Measurements from ENCODE around the gene HDAC1. TPM values are rescaled to one million over a fixed set of nuclear protein-coding genes. Genes with fewer than 3 reads are reported as not detected.

The HDAC1 gene
- total RNA-seq, 4 donors from 2014 or later: 78.2 to 96.8 (median 85.0) TPM

DNA sequence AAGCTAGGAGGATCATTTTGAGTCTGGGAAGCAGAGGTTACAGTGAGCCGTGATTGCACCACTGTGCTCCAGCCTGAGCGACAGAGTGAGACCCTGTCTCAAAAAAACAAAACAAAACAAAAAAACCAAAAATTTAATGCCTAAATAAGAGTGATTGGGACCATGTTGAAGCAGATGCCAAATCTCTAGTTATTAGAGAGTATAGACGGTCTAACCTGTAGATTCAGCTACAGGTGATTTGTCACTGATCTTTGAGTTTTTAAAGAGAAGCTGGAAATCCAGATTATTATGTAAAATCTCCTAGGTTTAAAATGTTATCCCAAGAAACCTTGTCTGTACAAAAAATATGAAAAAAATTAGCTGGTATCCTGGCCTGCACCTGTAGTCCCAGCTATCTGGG is 11.5 kb downstream of the HDAC1 start:
- H3K27ac ChIP-seq: no peak overlapping the region
- WGBS, 2 donors: 96 to 99% methylated on average over 3 of the region's 3 CpGs
- TF ChIP-seq, protein P1, sequence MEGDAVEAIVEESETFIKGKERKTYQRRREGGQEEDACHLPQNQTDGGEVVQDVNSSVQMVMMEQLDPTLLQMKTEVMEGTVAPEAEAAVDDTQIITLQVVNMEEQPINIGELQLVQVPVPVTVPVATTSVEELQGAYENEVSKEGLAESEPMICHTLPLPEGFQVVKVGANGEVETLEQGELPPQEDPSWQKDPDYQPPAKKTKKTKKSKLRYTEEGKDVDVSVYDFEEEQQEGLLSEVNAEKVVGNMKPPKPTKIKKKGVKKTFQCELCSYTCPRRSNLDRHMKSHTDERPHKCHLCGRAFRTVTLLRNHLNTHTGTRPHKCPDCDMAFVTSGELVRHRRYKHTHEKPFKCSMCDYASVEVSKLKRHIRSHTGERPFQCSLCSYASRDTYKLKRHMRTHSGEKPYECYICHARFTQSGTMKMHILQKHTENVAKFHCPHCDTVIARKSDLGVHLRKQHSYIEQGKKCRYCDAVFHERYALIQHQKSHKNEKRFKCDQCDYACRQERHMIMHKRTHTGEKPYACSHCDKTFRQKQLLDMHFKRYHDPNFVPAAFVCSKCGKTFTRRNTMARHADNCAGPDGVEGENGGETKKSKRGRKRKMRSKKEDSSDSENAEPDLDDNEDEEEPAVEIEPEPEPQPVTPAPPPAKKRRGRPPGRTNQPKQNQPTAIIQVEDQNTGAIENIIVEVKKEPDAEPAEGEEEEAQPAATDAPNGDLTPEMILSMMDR (IDR thresholded peaks at IDR 0.05): no peak
- no peak for TF ChIP-seq POLR2A (IDR thresholded peaks at IDR 0.05)

DNA sequence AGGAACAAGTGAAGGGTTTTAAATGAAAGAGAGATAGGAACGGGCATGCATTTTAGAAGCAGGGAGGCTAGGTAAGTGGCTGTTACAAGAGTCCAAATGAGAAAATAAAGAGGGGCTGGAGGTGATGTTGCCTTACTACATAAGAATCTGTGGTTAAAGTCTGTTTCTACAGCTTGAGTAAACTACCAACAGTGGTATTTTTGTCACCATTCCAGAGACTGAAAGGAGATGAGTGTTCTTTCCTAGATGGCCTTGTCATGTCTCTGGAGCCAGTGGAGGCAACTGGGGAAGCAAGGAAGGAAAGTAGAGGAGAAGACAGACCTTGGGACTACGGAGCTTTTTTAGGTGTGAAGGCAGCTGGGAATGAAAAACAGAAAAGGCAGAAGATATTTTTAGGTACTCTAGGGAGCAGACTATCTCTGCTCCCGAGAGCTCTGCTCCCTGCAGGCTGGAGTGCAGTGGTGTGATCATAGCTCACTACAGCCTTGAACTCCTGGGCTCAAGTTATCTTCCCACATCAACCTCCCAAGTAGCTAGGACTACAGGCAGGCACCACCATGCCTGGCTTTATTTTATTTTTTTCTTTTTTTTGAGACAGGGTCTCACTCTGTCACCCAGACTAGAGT is 12.2 kb downstream of the HDAC1 start:
- no peaks in the 10 kb centered on the region for H3K9me3 ChIP-seq
- H3K4me3 ChIP-seq (replicated peaks in 1 of 3): no peak overlapping the region
- H3K36me3 ChIP-seq: peaks cover 18 to 24% of the 10 kb centered on the region in 2 donors
- TF ChIP-seq, protein P1 (IDR thresholded peaks at IDR 0.05): no peak
- no peak for TF ChIP-seq POLR2A (IDR thresholded peaks at IDR 0.05)
- no peaks in the 10 kb centered on the region for H3K27me3 ChIP-seq
- H3K27ac ChIP-seq: no peak overlapping the region
- 76 to 77% methylated on average over 3 of the region's 3 CpGs for WGBS, 2 donors
- no peak for DNase-seq
- H3K4me1 ChIP-seq: peaks cover 3 to 12% of the 10 kb centered on the region in 2 donors
- intact Hi-C loops (cut with DNase I): no loop called here

More for the DNA sequence above, 11.5 kb downstream of the HDAC1 start:
- intact Hi-C loops (cut with DNase I): no loop called here
- Histone ChIP-seq H3K36me3 (peaks cover 18 to 24% of the 10 kb centered on the region in 2 donors), H3K4me1 (peaks cover 0 to 4% of the 10 kb centered on the region in 2 donors), H3K9me3 (no peaks in the 10 kb centered on the region), H3K4me3 (replicated peaks in 1 of 3) (no peak overlapping the region), H3K27me3 (no peaks in the 10 kb centered on the region)
- no peak for DNase-seq

DNA sequence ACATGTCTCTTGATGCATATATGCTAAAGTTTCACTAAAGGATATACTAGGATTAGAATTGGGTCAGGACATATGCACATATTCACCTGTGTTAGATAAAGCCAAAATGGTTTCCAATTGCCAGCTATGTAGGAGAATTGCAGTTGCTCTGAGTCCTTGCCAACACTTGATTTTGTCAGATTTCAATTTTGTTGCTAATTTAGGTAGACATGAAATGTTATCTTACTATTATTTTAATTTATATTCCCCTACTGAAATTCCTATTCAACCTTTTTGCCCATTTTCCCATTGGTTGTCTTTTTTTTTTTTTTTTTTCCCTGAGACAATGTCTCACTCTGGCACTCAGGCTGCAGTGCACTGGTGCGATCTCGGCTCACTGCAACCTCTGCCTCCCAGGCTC is 13.4 kb downstream of the HDAC1 start:
- H3K27ac ChIP-seq: no peak overlapping the region
- no peaks in the 10 kb centered on the region for H3K9me3 ChIP-seq
- H3K36me3 ChIP-seq: peaks cover 18 to 24% of the 10 kb centered on the region in 2 donors
- no peak overlapping the region for H3K4me3 ChIP-seq (replicated peaks in 1 of 3)
- DNase-seq: no peak
- WGBS, 2 donors: 94 to 100% methylated on average over 2 of the region's 2 CpGs
- TF ChIP-seq POLR2A (IDR thresholded peaks at IDR 0.05): no peak
- TF ChIP-seq, protein P1 (IDR thresholded peaks at IDR 0.05): no peak
- intact Hi-C loops (cut with DNase I): no loop called here
- no peaks in the 10 kb centered on the region for H3K27me3 ChIP-seq
- peaks cover 14 to 24% of the 10 kb centered on the region in 2 donors for H3K4me1 ChIP-seq

DNA sequence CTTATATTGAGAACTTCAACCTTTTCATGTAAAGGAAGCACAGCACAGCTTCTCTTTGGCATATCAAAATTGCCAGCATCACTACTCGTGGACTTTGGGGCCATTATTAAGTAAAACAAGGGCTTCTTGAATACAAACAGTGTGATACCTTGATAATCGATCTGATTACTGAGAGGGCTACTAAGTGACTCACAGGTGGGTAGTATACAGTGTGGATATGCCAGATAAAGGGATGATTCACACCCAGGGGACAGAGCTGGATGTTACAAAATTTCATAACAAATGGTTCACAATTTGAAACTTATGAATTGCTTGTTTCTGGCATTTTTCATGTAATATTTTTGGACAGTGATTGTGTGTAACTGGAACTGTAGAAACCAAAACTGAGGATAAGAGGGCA is 15.4 kb downstream of the HDAC1 start:
- TF ChIP-seq POLR2A (IDR thresholded peaks at IDR 0.05): no peak
- TF ChIP-seq, protein P1 (IDR thresholded peaks at IDR 0.05): no peak
- Histone ChIP-seq H3K36me3 (peaks cover 18 to 24% of the 10 kb centered on the region in 2 donors), H3K27me3 (no peaks in the 10 kb centered on the region), H3K4me1 (peaks cover 33 to 42% of the 10 kb centered on the region in 2 donors), H3K4me3 (replicated peaks in 1 of 3) (no peak overlapping the region), H3K9me3 (no peaks in the 10 kb centered on the region), H3K27ac (no peak overlapping the region)
- WGBS, 2 donors: 89 to 93% methylated on average over 2 of the region's 2 CpGs
- no peak for DNase-seq
- intact Hi-C loops (cut with DNase I): no loop called here

DNA sequence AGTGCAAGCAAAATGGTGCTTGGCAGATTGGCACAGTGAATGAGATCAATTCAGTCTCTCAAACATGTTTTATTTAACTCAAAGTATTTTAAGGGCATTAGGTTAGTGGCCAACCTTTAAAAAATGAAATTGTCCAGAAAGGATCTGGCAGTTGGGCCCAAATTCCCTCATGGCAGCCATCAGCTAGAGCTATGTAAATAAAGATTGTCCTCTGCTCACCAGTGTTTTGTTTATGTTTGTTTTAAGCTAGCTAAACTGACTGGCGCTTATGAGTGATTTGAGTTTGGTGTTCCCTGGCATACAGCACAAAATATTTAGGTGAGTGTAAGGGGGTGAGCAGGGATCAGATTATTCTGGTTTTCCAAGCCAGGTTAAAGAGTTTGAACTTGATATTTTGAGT is 18.1 kb downstream of the HDAC1 start:
- WGBS, 2 donors: 73 to 96% methylated on average over 1 of the region's 1 CpG
- Histone ChIP-seq H3K27ac (no peak overlapping the region), H3K9me3 (no peaks in the 10 kb centered on the region), H3K4me1 (peaks cover 33 to 41% of the 10 kb centered on the region in 2 donors), H3K27me3 (no peaks in the 10 kb centered on the region), H3K36me3 (peaks cover 0 to 8% of the 10 kb centered on the region in 2 donors), H3K4me3 (replicated peaks in 1 of 3) (no peak overlapping the region)
- intact Hi-C loops (cut with DNase I): no loop called here
- TF ChIP-seq POLR2A (IDR thresholded peaks at IDR 0.05): no peak
- TF ChIP-seq, protein P1 (IDR thresholded peaks at IDR 0.05): no peak
- DNase-seq: no peak
